Measurements from ENCODE around the gene ID2. TPM values are rescaled to one million over a fixed set of nuclear protein-coding genes. Genes with fewer than 3 reads are reported as not detected.

ID2 gene
- total RNA-seq, 1 donor, result 168 TPM

- H3K36me3 ChIP-seq (ENCODE audit: insufficient read depth, low read length), result no peaks in the 10 kb centered on the region
- H3K4me1 ChIP-seq (ENCODE audit: insufficient read depth, low read length), result peaks cover 38% of the 10 kb centered on the region
- peaks cover 2% of the 10 kb centered on the region for H4K20me1 ChIP-seq (ENCODE audit: insufficient read depth, low read length)
- DNase-seq (ENCODE audit: insufficient read length, low spot score, missing footprints), result no peak
- peak overlapping the region; percentile 94 for H3K27ac ChIP-seq (ENCODE audit: low read depth, low read length)
- peak overlapping the region; percentile 81 for H3K4me3 ChIP-seq (ENCODE audit: insufficient read depth, low read length)
- TF ChIP-seq CTCF (IDR thresholded peaks at IDR 0.05; ENCODE audit: extremely low read depth, low read depth, low read length), result no peak
- H3K27me3 ChIP-seq (ENCODE audit: insufficient read depth, low read length), result no peaks in the 10 kb centered on the region
- peaks cover 8% of the 10 kb centered on the region for H3K9me3 ChIP-seq (ENCODE audit: low read depth, low read length)
- peak overlapping the region; percentile 80 for H2AFZ ChIP-seq (ENCODE audit: low read length)
- peaks cover 2% of the 10 kb centered on the region for H3K79me2 ChIP-seq (ENCODE audit: insufficient read depth, low read length)
- H3K4me2 ChIP-seq (ENCODE audit: insufficient read depth, low read length), result peak overlapping the region; percentile 84
These were observed 4.8 kb upstream of the ID2 start for GRCh38 chr2:8676921-8677645.

- H3K4me3 ChIP-seq (ENCODE audit: insufficient read depth, low read length), result peak overlapping the region; percentile 81
- peaks cover 8% of the 10 kb centered on the region for H3K9me3 ChIP-seq (ENCODE audit: low read depth, low read length)
- peak; percentile 96 for DNase-seq (ENCODE audit: insufficient read length, low spot score, missing footprints)
- H2AFZ ChIP-seq (ENCODE audit: low read length), result peak overlapping the region; percentile 80
- H3K27me3 ChIP-seq (ENCODE audit: insufficient read depth, low read length), result no peaks in the 10 kb centered on the region
- TF ChIP-seq CTCF (IDR thresholded peaks at IDR 0.05; ENCODE audit: extremely low read depth, low read depth, low read length), result no peak
- peak overlapping the region; percentile 94 for H3K27ac ChIP-seq (ENCODE audit: low read depth, low read length)
- peaks cover 38% of the 10 kb centered on the region for H3K4me1 ChIP-seq (ENCODE audit: insufficient read depth, low read length)
- peaks cover 10% of the 10 kb centered on the region for H4K20me1 ChIP-seq (ENCODE audit: insufficient read depth, low read length)
- no peaks in the 10 kb centered on the region for H3K36me3 ChIP-seq (ENCODE audit: insufficient read depth, low read length)
- H3K79me2 ChIP-seq (ENCODE audit: insufficient read depth, low read length), result peaks cover 10% of the 10 kb centered on the region
- peak overlapping the region; percentile 84 for H3K4me2 ChIP-seq (ENCODE audit: insufficient read depth, low read length)
These were observed 3.9 kb upstream of the ID2 start for GRCh38 chr2:8677646-8678592.

- peak overlapping the region; percentile 87 for H3K4me2 ChIP-seq (ENCODE audit: insufficient read depth, low read length)
- H3K9me3 ChIP-seq (ENCODE audit: low read depth, low read length), result peaks cover 8% of the 10 kb centered on the region
- H3K79me2 ChIP-seq (ENCODE audit: insufficient read depth, low read length), result peaks cover 18% of the 10 kb centered on the region
- peaks cover 3% of the 10 kb centered on the region for H3K36me3 ChIP-seq (ENCODE audit: insufficient read depth, low read length)
- peaks cover 38% of the 10 kb centered on the region for H3K4me1 ChIP-seq (ENCODE audit: insufficient read depth, low read length)
- peak overlapping the region; percentile 81 for H3K4me3 ChIP-seq (ENCODE audit: insufficient read depth, low read length)
- H3K27me3 ChIP-seq (ENCODE audit: insufficient read depth, low read length), result no peaks in the 10 kb centered on the region
- H2AFZ ChIP-seq (ENCODE audit: low read length), result peak overlapping the region; percentile 68
- TF ChIP-seq CTCF (IDR thresholded peaks at IDR 0.05; ENCODE audit: extremely low read depth, low read depth, low read length), result no peak
- peak overlapping the region; percentile 96 for H3K27ac ChIP-seq (ENCODE audit: low read depth, low read length)
- DNase-seq (ENCODE audit: insufficient read length, low spot score, missing footprints), result peak; percentile 98
- H4K20me1 ChIP-seq (ENCODE audit: insufficient read depth, low read length), result peaks cover 18% of the 10 kb centered on the region
These were observed 2.9 kb upstream of the ID2 start for GRCh38 chr2:8678731-8679566.
